ENCODE results near the gene CDON. TPM values are rescaled to one million over a fixed set of nuclear protein-coding genes. Genes with fewer than 3 reads are reported as not detected.

CDON gene
- polyA plus RNA-seq, 1 of the 3 experiments (the other 2 are of a cell fraction) = 3.7 TPM

DNA sequence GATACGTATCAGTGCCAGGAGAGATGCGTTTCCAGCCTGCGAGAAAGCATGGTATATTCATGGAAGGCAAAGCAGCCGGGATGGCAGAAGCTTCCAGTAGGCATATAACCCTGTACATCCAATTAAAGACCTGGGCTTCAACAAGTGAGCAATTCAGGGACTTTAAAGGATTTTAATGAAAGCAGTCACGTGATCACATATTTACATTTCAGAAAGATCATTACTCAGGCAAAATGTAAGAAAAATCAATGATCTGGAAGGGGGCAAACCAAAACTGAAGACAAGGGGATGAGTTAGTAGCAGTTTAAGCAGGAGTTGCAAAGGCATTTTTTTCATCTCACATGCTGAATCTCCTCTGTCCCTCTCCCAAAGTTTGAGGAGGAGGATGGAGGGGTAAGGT, 7.8 kb downstream of the CDON start:
- TF ChIP-seq, protein P1, sequence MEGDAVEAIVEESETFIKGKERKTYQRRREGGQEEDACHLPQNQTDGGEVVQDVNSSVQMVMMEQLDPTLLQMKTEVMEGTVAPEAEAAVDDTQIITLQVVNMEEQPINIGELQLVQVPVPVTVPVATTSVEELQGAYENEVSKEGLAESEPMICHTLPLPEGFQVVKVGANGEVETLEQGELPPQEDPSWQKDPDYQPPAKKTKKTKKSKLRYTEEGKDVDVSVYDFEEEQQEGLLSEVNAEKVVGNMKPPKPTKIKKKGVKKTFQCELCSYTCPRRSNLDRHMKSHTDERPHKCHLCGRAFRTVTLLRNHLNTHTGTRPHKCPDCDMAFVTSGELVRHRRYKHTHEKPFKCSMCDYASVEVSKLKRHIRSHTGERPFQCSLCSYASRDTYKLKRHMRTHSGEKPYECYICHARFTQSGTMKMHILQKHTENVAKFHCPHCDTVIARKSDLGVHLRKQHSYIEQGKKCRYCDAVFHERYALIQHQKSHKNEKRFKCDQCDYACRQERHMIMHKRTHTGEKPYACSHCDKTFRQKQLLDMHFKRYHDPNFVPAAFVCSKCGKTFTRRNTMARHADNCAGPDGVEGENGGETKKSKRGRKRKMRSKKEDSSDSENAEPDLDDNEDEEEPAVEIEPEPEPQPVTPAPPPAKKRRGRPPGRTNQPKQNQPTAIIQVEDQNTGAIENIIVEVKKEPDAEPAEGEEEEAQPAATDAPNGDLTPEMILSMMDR (IDR thresholded peaks at IDR 0.05) = no peak
- TF ChIP-seq, protein P2, sequence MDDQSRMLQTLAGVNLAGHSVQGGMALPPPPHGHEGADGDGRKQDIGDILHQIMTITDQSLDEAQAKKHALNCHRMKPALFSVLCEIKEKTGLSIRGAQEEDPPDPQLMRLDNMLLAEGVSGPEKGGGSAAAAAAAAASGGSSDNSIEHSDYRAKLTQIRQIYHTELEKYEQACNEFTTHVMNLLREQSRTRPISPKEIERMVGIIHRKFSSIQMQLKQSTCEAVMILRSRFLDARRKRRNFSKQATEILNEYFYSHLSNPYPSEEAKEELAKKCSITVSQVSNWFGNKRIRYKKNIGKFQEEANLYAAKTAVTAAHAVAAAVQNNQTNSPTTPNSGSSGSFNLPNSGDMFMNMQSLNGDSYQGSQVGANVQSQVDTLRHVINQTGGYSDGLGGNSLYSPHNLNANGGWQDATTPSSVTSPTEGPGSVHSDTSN (IDR thresholded peaks at IDR 0.05) = no peak
- TF ChIP-seq FOXM1 (IDR thresholded peaks at IDR 0.05; ENCODE audit: low read depth) = no peak
- no peak for TF ChIP-seq RXRA (IDR thresholded peaks at IDR 0.05; ENCODE audit: borderline replicate concordance, low read depth)
- TF ChIP-seq SIN3A (IDR thresholded peaks at IDR 0.05; ENCODE audit: borderline replicate concordance, low read depth, low read length) = no peak
- no peak for TF ChIP-seq RCOR1 (IDR thresholded peaks at IDR 0.05; ENCODE audit: low read length)
- no peak for TF ChIP-seq JUND (IDR thresholded peaks at IDR 0.05)
- no peak for TF ChIP-seq EP300 (IDR thresholded peaks at IDR 0.05; ENCODE audit: borderline replicate concordance in 1 of 2, low read depth in 1 of 2, low read length in 1 of 2)
- no peak for TF ChIP-seq TAF1 (IDR thresholded peaks at IDR 0.05; ENCODE audit: borderline replicate concordance, low read depth, low read length)
- TF ChIP-seq SMC3 (IDR thresholded peaks at IDR 0.05; ENCODE audit: low read depth, low read length) = no peak
- TF ChIP-seq, protein P3, sequence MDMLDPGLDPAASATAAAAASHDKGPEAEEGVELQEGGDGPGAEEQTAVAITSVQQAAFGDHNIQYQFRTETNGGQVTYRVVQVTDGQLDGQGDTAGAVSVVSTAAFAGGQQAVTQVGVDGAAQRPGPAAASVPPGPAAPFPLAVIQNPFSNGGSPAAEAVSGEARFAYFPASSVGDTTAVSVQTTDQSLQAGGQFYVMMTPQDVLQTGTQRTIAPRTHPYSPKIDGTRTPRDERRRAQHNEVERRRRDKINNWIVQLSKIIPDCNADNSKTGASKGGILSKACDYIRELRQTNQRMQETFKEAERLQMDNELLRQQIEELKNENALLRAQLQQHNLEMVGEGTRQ (IDR thresholded peaks at IDR 0.05; ENCODE audit: borderline replicate concordance, low read depth, low read length) = no peak
- TF ChIP-seq NRF1 (IDR thresholded peaks at IDR 0.05; ENCODE audit: low read depth, low read length) = no peak
- TF ChIP-seq CHD2 (IDR thresholded peaks at IDR 0.05; ENCODE audit: low read length, partially characterized antibody) = no peak
- no peak for TF ChIP-seq GATA2 (CRISPR knock-in tag; IDR thresholded peaks at IDR 0.05)
- no peak for TF ChIP-seq RFX5 (IDR thresholded peaks at IDR 0.05; ENCODE audit: low read length)
- no peak for TF ChIP-seq MEF2A (IDR thresholded peaks at IDR 0.05; ENCODE audit: borderline replicate concordance, low read depth)
- TF ChIP-seq RAD21 (IDR thresholded peaks at IDR 0.05; ENCODE audit: low read length) = no peak
- TF ChIP-seq, protein P4, sequence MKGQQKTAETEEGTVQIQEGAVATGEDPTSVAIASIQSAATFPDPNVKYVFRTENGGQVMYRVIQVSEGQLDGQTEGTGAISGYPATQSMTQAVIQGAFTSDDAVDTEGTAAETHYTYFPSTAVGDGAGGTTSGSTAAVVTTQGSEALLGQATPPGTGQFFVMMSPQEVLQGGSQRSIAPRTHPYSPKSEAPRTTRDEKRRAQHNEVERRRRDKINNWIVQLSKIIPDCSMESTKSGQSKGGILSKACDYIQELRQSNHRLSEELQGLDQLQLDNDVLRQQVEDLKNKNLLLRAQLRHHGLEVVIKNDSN (IDR thresholded peaks at IDR 0.05; ENCODE audit: borderline replicate concordance, low read depth) = no peak

More for the DNA sequence above, 7.8 kb downstream of the CDON start:
- no peak overlapping the region for H3K4me3 ChIP-seq (ENCODE audit: low read depth in 2 of 2, low read length in 1 of 2)
- no peak overlapping the region for H3K9ac ChIP-seq
- no peaks in the 10 kb centered on the region for H3K36me3 ChIP-seq (replicated peaks in 1 of 2; ENCODE audit: control insufficient read depth in 1 of 2, insufficient read depth in 2 of 2, low read length in 1 of 2)
- CTCF ChIA-PET = interaction anchor here (0.8 to 4.0 kb wide), 2 partner anchors 58 to 61 kb away, joined by 3 to 26 read pairs; no protein-coding TSS in a partner anchor
- H3K27ac ChIP-seq (ENCODE audit: low read depth in 2 of 2, low read length in 1 of 2) = peak overlapping the region in 1 of 2 experiments; percentile 92; a peak in 2 of 4 replicates
- no peaks in the 10 kb centered on the region for H3K79me2 ChIP-seq (ENCODE audit: insufficient read depth)
- H3K9me3 ChIP-seq = no peaks in the 10 kb centered on the region
- no peak for DNase-seq
- H3K4me2 ChIP-seq = no peak overlapping the region
- H4K20me1 ChIP-seq (ENCODE audit: insufficient read depth) = no peaks in the 10 kb centered on the region
- no peaks in the 10 kb centered on the region for H3K27me3 ChIP-seq (ENCODE audit: insufficient read depth)
- H3K4me1 ChIP-seq (ENCODE audit: control insufficient read depth in 1 of 2, insufficient read depth in 2 of 2, low read depth in 1 of 2, low read length in 1 of 2) = peaks cover 0 to 43% of the 10 kb centered on the region in 2 experiments; a peak in 3 of 4 replicates
- POLR2A ChIA-PET = no interaction called here
- no peaks in the 10 kb centered on the region for H3K9me2 ChIP-seq
- 94% methylated on average over 5 of the region's 5 CpGs for WGBS (ENCODE audit: low lambda C conversion rate)
- H3F3A ChIP-seq (replicated peaks; ENCODE audit: insufficient read depth) = no peaks in the 10 kb centered on the region
- H2AFZ ChIP-seq (ENCODE audit: low read depth) = no peak overlapping the region
